Measurements from ENCODE around the gene SLC30A5.
A peak's percentile ranks its signal among the peaks of the same experiment; 100 is the strongest.
"Not testable (repeated sequence)": the region's sequence is repeated elsewhere in the genome, so short reads cannot be mapped to it uniquely, and the experiment has no call there.

Gene SLC30A5

GRCh38 chr5:69105996-69106906 is 12.4 kb downstream of the SLC30A5 start:
- no peak for DNase-seq (ENCODE audit: low spot score)

DNA sequence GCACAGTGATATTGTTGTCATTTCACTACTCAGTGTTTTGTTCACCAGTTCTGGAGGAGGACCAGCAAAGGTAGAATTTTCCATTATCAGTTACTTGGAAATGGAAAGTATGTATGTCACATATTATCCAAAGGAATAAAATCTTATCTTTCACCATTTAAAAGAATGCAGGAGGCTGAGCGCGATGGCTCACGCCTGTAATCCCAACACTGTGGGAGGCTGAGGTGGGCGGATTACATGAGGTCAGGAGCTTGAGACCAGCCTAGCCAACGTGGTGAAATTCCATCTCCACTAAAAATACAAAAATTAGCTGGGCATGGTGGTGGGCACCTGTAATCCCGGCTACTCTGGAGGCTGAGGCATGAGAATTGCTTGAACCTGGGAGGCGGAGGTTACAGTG is 14.6 kb downstream of the SLC30A5 start:
- DNase-seq (ENCODE audit: low spot score) = not testable (repeated sequence)

GRCh38 chr5:69113851-69114250 is 20.0 kb downstream of the SLC30A5 start:
- DNase-seq (ENCODE audit: low spot score) = no peak

GRCh38 chr5:69115526-69115925 is 21.7 kb downstream of the SLC30A5 start:
- no peak for DNase-seq (ENCODE audit: low spot score)

DNA sequence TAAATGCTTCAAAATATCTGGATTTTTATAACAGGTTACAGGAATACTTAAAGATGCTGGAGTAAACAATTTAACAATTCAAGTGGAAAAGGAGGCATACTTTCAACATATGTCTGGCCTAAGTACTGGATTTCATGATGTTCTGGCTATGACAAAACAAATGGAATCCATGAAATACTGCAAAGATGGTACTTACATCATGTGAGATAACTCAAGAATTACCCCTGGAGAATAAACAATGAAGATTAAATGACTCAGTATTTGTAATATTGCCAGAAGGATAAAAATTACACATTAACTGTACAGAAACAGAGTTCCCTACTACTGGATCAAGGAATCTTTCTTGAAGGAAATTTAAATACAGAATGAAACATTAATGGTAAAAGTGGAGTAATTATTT is 35.6 kb downstream of the SLC30A5 start:
- DNase-seq (ENCODE audit: low spot score) = no peak

DNA sequence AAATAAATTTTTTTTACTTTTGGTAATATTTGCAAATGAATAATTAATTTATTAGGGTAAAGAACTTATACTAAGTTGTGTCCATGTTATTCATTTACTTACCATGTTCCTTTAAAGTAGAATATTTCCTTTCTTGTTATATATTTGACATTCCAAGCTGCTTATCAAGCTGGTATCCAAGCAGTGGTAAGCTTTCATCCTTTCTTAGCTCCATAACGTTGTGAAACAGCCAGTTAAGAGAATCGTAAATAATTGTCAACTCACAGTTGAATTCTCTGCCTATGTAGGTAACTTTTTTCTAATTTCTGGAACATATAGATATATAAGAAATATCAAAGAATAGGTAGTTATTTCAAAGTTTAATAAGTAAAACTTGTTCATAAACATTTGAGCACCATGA is 36.4 kb downstream of the SLC30A5 start:
- DNase-seq (ENCODE audit: low spot score) = no peak

DNA sequence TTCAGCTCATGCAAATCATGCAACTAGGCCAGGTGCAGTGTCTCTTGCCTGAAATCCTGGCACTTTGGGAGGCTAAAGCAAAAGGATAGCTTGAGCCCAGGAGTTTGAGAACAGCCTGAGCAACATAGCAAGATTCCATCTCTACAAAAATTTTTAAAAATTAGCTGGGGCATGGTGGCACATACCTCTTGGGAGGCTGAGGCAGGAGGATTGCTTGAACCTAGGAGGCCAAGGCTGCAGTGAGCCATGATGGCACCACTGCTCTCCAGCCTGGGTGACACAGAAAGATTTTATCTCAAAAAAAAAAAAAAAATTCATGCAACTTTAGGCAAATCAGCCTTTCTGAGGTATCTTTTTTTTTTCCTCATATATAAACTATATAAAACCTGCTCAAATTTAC is 37.5 kb downstream of the SLC30A5 start:
- no peak for DNase-seq (ENCODE audit: low spot score)

- no peak for DNase-seq (ENCODE audit: low spot score)
These were observed 40.3 kb downstream of the SLC30A5 start for GRCh38 chr5:69134126-69134525.

GRCh38 chr5:69136293-69136692 is 42.5 kb downstream of the SLC30A5 start:
- no peak for DNase-seq (ENCODE audit: low spot score)

GRCh38 chr5:69137208-69137607 is 43.4 kb downstream of the SLC30A5 start:
- DNase-seq (ENCODE audit: low spot score) = not testable (repeated sequence)

- no peak for DNase-seq (ENCODE audit: low spot score)
These were observed 44.0 kb downstream of the SLC30A5 start for GRCh38 chr5:69137807-69138206.

DNA sequence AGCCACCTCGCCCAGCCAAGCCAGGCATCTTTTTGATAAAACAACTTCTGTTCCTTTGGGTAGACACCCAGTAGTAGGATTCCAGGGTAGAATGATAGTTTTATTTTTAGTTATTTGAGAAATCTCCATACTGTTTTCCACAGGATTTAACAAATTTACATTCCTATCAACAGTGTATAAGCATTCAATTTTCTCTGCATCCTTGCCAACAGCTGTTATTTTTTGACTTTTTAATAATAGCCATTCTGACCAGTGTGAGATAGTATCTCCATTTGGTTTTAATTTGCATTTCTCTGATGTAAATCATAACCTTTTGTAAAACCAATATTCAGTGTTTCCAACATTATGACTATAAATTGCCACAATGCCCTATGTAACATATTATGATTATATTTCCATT is 45.0 kb downstream of the SLC30A5 start:
- DNase-seq (ENCODE audit: low spot score) = no peak

DNA sequence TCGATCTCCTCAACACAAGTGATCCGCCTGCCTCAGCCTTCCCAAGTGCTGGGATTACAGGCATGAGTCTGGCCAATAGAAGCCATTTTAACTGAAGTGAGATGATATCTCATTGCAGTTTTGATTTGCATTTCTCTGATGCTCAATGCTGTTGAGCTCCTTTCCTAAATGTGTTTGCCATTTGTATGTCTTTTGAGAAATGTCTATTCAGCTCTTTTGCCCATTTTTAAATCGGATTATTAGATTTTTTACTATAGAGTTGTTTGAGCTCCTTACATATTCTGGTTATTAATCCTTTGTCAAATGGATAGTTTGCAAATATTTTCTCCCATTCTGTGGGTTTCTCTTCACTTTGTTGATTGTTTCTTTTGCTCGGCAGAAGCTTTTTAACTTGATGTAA is 46.4 kb downstream of the SLC30A5 start:
- DNase-seq (ENCODE audit: low spot score) = not testable (repeated sequence)

DNA sequence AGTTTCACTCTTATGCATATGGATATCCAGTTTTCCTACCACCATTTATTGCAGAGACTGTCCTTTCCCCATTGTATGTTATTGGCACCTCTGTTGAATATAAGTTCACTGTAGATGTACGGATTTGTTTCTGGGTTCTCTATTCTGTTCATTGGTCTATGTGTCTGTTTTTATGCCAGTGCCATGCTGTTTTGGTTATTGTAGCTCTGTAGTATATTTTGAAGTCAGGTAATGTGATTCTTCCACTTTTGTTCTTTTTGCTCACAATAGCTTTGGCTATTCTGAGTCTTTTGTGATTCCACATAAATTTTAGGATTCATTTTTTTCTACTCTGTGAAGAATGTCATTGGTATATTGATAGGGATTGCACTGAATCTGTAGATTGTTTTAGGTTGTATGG is 47.0 kb downstream of the SLC30A5 start:
- no peak for DNase-seq (ENCODE audit: low spot score)

- DNase-seq (ENCODE audit: low spot score) = not testable (repeated sequence)
These were observed 54.8 kb downstream of the SLC30A5 start for GRCh38 chr5:69148576-69148975.

DNA sequence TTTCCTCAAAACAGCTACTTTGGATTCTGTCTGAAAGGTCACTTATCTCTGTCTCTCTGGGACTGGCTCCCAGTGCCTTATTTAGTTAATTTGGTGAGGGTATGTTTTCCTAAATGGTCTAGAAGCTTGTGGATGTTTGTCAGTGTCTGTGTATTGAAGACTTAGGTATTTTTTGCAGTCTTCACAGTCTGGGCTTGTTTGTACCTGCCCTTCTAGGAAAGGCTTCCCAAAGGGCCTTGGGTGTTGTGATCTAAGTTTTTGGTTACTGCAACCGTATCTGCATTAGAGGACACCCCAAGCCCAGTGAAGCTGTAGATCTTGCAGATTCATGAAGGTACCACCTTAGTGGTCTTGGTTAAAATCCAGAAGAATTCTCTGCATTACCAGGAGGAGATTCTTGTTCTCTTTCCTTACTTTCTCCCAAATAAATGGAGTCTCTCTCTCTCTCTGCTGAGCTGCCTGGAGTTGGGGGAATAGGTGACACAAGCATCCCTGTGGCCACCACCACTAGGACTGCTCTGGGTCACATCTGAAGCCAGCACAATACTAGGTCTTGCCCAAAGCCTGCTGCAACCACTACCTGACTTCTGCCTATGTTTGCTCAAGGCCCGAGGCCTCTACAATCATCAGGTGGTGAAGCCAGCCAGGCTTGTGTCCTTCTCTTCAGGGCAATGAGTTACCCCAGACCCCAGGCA is 55.3 kb downstream of the SLC30A5 start:
- DNase-seq (ENCODE audit: low spot score) = no peak

DNA sequence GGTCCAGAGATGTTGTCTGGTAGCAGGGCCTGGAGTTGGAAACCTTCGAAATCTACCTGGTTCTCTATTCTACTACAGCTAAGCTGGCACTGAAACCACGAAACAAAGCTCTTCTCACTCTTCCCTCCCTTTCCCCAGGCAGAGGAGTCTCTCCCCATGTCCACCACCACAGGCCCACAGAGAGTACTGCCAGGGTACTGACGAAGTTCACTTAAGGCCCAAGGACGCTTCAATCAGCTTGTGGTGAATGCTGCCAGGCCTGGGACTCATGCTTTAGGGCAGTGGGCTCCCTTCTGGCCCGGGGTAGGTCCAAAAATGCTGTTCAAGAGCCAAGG is 55.8 kb downstream of the SLC30A5 start:
- DNase-seq (ENCODE audit: low spot score) = no peak

DNA sequence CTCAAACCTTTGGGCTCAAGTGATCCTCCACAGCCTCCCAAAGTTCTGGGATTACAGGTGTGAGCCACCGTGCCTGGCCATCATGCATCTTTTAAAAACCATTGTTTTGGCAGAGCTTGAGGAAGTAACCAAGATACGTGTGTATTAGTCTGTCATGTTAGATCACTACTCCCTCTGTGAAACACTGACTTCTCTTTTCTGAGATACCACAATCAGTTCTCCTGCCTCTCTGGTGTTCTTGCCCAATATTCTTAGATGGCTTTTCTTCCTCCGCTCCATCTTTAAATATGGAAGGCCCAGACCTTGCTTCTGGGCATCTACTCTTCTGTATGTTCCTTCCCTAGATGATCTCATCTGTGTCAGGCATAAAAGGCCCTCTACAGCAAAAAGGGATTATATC is 58.9 kb downstream of the SLC30A5 start:
- no peak for DNase-seq (ENCODE audit: low spot score)

- no peak for DNase-seq (ENCODE audit: low spot score)
These were observed 62.6 kb downstream of the SLC30A5 start for GRCh38 chr5:69156456-69156855.

DNA sequence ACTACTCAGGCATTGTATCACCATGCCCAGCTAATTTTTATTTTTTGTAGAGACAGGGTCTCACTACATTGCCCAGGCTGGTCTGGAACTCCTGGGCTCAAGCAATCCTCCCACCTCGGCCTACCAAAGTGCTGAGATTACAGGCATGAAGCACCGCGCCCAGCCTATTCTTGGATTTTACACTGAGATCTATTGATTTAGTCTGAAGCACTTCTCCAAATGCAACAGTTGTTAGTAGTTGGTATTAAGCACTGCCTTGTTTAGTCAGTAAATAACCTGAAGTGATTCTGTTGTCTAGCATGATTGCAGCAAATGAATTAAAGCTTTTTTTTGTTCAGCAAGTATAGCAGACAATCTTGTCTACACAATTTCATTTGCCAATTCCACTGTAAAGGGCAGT is 64.2 kb downstream of the SLC30A5 start:
- DNase-seq (ENCODE audit: low spot score) = no peak

DNA sequence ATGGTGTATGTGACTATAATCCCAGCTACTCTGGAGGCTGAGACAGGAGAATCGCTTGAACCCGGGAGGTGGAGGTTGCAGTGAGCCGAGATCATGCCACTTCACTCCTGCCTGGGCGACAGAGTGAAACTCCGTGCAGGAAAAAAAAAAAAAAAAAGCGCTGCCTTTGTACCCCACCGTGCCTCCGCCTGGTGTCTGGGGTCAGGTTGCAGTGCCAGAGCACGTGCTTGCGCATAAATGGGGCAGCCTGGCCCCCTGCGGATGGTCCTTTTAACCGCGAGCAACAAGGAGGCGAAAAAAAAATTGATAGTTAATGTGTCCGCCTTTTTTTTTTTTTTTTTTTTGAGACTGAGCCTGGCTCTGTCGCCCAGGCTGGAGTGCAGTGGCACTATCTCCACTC is 66.8 kb downstream of the SLC30A5 start:
- DNase-seq (ENCODE audit: low spot score) = no peak

GRCh38 chr5:69166686-69167492 is 73.1 kb downstream of the SLC30A5 start, which contains the start of gene CCNB1:
CCNB1 (plus strand) TSS chr5:69167150; CDS start chr5:69167263, 113 bp downstream.
- DNase-seq (ENCODE audit: low spot score) = peak; percentile 99

GRCh38 chr5:69167493-69167855 is 73.7 kb downstream of the SLC30A5 start:
- peak; percentile 33 for DNase-seq (ENCODE audit: low spot score)

All from D341Med (cell line).